GM06990 (cell line): ENCODE results near the gene MRPL43.

Source experiments
- DNase-seq: peaks from one replicate; pipeline ENCODE4 v3.0.0-alpha.2; 2011; ENCODE audit not compliant: insufficient read length; ENCODE audit errors: extremely low read depth
- H3K27me3 ChIP-seq: replicated peaks from 2 replicates; pipeline ENCODE4 v1.6.0; 2011; ENCODE audit warnings: low read length; ENCODE audit not compliant: control insufficient read depth, insufficient read depth
- H3K36me3 ChIP-seq: 2 replicates; pipeline ENCODE4 v1.5.1; 2011; ENCODE audit warnings: low read length; ENCODE audit not compliant: control insufficient read depth, insufficient read depth
- H3K4me3 ChIP-seq: replicated peaks from 2 replicates; pipeline ENCODE4 v1.5.1; 2011; ENCODE audit warnings: low read depth, mild to moderate bottlenecking, control low read depth, low read length
- CTCF ChIP-seq: IDR thresholded peaks from 2 replicates; pipeline ENCODE4 v1.5.1; 2011; ENCODE audit warnings: low read length, control low read depth, mild to moderate bottlenecking, inconsistent platforms; ENCODE audit not compliant: insufficient read depth, poor library complexity, severe bottlenecking

The MRPL43 gene

DNA sequence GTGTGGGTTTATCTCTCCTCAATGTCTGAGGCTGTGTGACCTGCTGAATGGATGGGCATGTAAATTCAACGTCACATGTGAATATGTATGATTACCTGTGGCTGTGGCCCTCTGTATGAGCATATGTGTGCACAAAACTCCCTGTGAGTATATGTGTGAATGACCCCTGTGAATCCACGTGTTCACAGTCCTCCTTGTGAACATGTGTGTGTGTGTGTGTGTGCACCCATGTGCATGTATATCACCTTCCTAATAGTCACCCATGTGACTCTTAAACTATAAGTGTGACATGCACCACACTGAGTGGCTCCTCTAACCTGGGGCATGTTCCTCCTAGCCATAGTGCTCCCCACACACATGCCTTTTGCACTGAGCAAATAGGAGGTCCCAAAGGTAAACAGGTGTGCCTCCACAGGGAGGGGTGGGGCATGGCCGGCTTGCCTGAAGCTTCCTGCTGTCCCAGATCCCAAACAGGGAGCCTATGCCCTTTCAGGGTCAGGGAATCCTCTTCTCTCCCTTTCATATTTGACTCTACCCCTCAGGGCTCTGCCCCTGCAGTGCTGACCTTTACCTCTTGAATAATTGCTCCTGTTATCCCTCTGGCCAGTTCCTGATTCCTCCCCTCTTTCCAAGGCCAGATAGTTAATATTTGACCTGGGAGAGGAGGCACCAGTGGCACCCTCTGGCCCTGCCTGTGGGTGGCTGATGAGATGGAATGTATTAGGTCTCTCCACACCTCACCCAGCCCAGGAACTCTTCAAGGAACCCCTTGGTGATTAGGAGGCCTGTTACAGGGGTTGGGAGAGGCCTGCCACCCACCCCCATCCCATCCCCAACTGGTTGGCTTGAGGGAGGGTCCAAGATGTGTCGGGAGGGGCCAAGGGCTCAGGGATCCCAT is 16.1 kb downstream of the MRPL43 start:
- H3K27me3 ChIP-seq, result no peaks in the 10 kb centered on the region
- no peak for DNase-seq
- H3K36me3 ChIP-seq, result peaks cover 2% of the 10 kb centered on the region; the same call in 1 of the 2 replicates
- no peak for TF ChIP-seq CTCF
- no peak overlapping the region for H3K4me3 ChIP-seq

- no peak for DNase-seq
Observed at GRCh38 chr10:100970076-100970913, 17.0 kb downstream of the MRPL43 start.

GRCh38 chr10:100969187-100970075 is 17.9 kb downstream of the MRPL43 start, which contains the start of gene SEMA4G:
TSS of gene SEMA4G (plus strand) at chr10:100969504. CDS start at chr10:100972913, 3,409 bp downstream.
- Histone ChIP-seq H3K4me3 (peak within 1 kb of the TSS; percentile 55), H3K27me3 (no peaks in the 10 kb centered on the region), H3K36me3 (peaks cover 2% of the 10 kb centered on the region; the same call in 1 of the 2 replicates)
- DNase-seq, result peak; percentile 46
- TF ChIP-seq CTCF, result peak; percentile 80

More at GRCh38 chr10:100970076-100970913, 17.0 kb downstream of the MRPL43 start:
- no peak overlapping the region for H3K4me3 ChIP-seq
- peaks cover 2% of the 10 kb centered on the region; the same call in 1 of the 2 replicates for H3K36me3 ChIP-seq
- H3K27me3 ChIP-seq, result no peaks in the 10 kb centered on the region
- no peak for TF ChIP-seq CTCF

- no peak for DNase-seq
- H3K36me3 ChIP-seq, result peaks cover 2% of the 10 kb centered on the region; the same call in 1 of the 2 replicates
- no peak for TF ChIP-seq CTCF
- H3K4me3 ChIP-seq, result peak overlapping the region; percentile 55
- H3K27me3 ChIP-seq, result no peaks in the 10 kb centered on the region
Observed at GRCh38 chr10:100968863-100969186, 18.5 kb downstream of the MRPL43 start.

DNA sequence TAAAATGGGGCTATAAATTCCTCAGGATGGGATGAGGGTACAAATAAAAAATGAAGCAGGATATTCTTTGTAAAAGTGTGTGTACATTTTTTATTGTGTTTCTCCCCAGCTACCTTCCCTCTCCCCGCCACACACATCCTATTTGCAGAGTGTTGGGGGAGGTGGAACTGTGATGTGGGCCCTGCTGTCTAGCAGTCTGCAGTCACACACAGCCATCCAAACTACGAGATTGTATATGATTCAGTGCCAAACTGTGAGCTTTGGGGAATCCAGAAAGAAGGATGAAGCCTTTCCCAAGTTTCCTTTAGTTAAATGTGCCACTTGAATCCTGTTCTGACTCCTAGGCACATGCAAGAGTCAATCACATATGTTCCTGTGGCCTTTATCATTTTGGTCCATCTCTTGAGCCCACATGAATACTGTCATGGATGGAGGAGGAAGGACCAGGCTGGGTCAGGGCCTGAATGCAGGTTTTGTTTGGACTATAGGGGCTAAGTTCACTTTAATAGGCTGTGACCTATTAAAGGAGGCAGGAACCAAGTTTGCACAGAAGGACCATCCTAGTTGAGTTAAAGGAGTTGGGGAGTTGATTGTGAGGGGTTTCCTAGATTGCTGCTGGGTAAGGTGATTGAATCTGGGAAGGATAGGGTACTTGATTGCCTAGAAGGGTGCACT is 19.1 kb downstream of the MRPL43 start:
- Histone ChIP-seq H3K27me3 (no peaks in the 10 kb centered on the region), H3K36me3 (peaks cover 2% of the 10 kb centered on the region; the same call in 1 of the 2 replicates), H3K4me3 (no peak overlapping the region)
- no peak for DNase-seq
- no peak for TF ChIP-seq CTCF
